Stimulated activated CD8-positive, alpha-beta memory T cell treated with anti-CD3 and anti-CD28 coated beads, Interleukin-7, amount 100 ng/mL, for 24 hours (primary cell): ENCODE results near the gene SIRT2.
"Not testable (repeated sequence)": the region's sequence is repeated elsewhere in the genome, so short reads cannot be mapped to it uniquely, and the experiment has no call there.

ENCODE experiments used
- DNase-seq: peaks from one replicate; pipeline ENCODE4 v3.0.0-alpha.2; 2020; ENCODE audit warnings: low read depth

SIRT2 gene

GRCh38 chr19:38894968-38895367, 4.5 kb downstream of the SIRT2 start:
- DNase-seq: no peak

GRCh38 chr19:38893341-38893771, 6.1 kb downstream of the SIRT2 start:
- no peak for DNase-seq

- no peak for DNase-seq
Measured at GRCh38 chr19:38892841-38893240, 6.6 kb downstream of the SIRT2 start.

- DNase-seq: no peak
Measured at GRCh38 chr19:38891771-38892170, 7.6 kb downstream of the SIRT2 start.

- DNase-seq: no peak
Measured at GRCh38 chr19:38890686-38891085, 8.7 kb downstream of the SIRT2 start.

GRCh38 chr19:38889803-38890202, 9.6 kb downstream of the SIRT2 start:
- no peak for DNase-seq

GRCh38 chr19:38888876-38889275, 10.5 kb downstream of the SIRT2 start:
- DNase-seq: no peak

- not testable (repeated sequence) for DNase-seq
Measured at GRCh38 chr19:38884691-38885090, 14.7 kb downstream of the SIRT2 start.

- DNase-seq: no peak
Measured at GRCh38 chr19:38883286-38883685, 16.1 kb downstream of the SIRT2 start.

- no peak for DNase-seq
Measured at GRCh38 chr19:38880882-38881609, 18.4 kb downstream of the SIRT2 start.

GRCh38 chr19:38880076-38880881, 19.1 kb downstream of the SIRT2 start:
- no peak for DNase-seq

- no peak for DNase-seq
Measured at GRCh38 chr19:38879400-38879751, 20.0 kb downstream of the SIRT2 start.

- DNase-seq: no peak
Measured at GRCh38 chr19:38878575-38879399, 20.6 kb downstream of the SIRT2 start.

- no peak for DNase-seq
Measured at GRCh38 chr19:38877781-38878574, 21.4 kb downstream of the SIRT2 start, which contains the start of gene RINL. Gene RINL, minus strand, starts transcription at chr19:38878275. Its CDS starts 1,533 bp downstream, at chr19:38876742.

GRCh38 chr19:38875656-38876395, 23.6 kb downstream of the SIRT2 start:
- no peak for DNase-seq

GRCh38 chr19:38873400-38873799, 26.0 kb downstream of the SIRT2 start:
- DNase-seq: not testable (repeated sequence)

GRCh38 chr19:38870612-38871011, 28.8 kb downstream of the SIRT2 start:
- DNase-seq: no peak

GRCh38 chr19:38869836-38870607, 29.4 kb downstream of the SIRT2 start:
- DNase-seq: peak; percentile 79

- DNase-seq: no peak
Measured at GRCh38 chr19:38869160-38869835, 30.1 kb downstream of the SIRT2 start.

- DNase-seq: no peak
Measured at GRCh38 chr19:38868551-38868950, 30.9 kb downstream of the SIRT2 start.
